Measurements from ENCODE around the gene ZNF101.
"Not testable (repeated sequence)": the region's sequence is repeated elsewhere in the genome, so short reads cannot be mapped to it uniquely, and the experiment has no call there.

ZNF101 gene

DNA sequence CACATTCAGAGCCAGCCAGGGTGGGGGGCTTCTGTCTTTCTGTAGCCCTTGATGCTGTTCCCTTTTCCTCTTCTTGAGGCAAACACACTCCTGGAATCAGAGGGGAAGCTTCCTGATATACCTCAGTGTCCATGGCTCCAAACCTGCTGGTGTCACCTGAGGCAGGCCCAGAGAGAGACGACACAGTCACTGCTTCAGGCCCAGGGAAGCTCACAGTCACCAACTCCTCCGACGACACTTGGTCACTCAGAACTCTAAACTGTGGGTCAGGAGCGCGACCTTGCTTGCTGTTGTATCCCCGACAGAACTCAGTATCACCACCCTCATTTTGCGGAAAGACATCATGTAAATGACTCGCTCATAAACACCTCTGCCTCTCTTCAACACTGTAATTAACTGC, 6.3 kb upstream of the ZNF101 start:
- no peak for DNase-seq

DNA sequence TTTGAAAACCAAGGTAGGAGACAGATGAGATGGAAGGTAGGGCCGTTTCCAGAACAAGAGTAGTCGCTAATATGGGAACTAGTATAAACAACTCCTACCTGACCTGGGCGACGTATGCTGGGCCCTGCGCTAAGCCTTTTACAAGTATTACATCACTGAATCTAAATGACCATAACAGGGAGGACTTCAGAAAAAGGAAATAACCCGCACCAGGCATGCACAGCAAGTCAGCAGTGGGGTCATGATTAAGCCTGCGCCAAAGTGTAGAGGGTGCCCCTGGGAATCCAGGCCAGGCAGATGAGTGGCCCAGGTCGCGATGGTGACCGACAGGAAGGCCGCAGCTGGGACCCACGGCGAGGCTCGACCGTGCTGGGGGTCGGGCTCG, 5.8 kb upstream of the ZNF101 start:
- DNase-seq, result no peak

DNA sequence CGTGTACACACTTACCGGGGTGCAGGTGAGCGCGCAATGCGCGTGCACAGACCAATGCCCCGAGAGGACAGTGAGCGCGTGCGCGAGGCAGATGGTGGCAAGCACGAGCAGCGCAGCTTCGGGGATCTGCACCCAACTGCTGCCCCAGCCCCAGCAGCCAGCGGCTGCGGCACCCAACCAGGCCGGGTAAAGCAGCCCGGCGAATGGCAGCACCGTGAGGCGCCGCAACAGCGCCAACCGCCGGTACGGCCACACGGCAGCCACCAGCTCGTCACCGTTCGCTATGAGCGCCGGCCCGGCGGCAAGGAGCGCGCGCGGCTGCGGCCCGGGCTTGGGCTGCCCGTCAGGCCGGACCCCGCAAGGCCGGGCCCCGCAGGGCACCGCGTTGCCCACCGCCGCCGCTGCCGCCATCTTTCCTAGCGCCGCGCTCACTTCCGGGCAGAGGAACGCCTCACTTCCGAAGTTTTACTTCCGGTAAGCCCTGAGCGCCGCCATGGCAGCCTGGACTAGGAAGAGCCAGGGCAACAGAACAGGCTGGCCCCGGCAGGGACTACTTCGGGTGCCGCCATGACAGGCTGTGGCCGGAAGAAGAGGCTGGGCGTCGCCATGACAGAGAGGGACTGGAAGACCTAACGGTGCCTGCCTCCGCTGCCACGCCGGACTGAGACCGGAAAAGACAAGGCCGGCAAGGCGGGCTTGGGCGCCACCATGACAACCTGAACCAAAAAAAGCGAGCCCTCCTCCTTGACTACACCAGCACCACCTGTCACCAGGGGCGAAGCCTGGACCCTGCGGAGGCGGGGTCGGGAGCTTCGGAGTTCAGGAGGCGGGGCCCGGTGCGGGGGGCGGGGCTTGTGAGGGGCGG, 5.2 kb upstream of the ZNF101 start, which contains the start of gene ATP13A1:
ATP13A1 (minus strand) TSS at position 421 of the 865 bp plus-strand sequence; CDS start at position 411, 10 bp downstream.
- peak; percentile 96 for DNase-seq

DNA sequence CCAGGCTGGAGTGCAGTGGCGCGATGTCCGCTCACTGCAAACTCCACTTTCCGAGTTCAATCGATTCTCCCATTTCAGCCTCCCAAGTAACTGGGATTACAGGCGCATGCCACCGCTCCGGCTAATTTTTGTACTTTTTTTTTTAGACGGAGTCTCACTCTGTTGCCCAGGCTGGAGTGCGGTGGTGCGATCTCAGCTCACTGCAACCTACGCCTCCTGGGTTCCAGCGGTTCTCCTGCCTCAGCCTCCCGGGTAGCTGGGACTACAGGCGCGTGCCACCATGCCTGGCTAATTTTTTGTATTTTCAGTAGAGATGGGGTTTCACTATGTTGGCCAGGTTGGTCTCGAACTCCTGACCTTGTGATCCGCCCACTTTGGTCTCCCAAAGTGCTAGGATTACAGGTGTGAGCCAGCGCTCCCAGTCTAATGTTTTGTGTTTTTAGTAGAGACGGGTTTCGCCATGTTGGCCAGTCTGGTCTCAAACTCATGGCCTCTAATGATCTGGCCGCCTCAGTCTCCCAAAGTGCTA, 3.2 kb upstream of the ZNF101 start:
- not testable (repeated sequence) for DNase-seq

DNA sequence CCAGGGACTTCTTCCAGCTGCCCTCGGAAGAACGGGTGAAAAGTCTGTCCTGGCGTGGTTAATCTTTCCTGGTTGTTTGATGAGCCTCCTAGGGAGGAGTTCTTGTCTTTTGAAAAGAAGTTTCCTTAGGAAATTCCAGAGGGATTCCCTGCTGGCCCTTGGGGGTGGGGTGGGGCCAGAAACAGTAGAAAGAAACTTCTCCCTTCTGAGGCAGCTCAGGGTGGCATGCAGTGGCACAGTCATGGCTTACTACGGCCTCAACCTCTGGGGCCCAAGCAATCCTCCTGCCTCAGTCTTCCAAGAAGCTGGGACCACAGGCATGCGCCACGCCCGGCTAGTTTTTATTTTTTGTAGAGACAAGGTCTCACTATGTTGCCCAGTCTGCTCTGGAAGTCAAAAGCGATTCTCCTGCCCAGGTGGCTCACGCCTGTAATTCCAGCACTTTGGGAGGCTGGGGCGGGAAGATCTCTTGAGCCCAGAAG, 1.5 kb downstream of the ZNF101 start:
- no peak for DNase-seq

DNA sequence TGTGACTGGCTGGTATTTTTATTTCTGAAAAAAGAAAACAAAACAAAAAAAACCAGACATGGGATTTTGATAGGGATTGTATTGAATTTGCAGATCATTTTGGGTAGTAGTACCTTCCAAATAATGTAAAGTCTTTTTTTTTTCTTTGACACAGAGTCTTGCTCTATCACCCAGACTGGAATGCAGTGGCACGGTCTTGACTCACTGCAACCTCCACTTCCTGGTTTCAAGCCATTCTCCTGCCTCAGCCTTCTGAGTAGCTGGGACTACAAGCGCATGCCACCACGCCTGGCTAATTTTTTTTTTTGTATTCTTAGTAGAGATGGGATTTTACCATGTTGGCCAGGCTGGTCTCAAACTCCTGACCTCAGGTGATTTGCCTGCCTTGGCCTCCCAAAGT, 4.2 kb downstream of the ZNF101 start:
- no peak for DNase-seq

DNA sequence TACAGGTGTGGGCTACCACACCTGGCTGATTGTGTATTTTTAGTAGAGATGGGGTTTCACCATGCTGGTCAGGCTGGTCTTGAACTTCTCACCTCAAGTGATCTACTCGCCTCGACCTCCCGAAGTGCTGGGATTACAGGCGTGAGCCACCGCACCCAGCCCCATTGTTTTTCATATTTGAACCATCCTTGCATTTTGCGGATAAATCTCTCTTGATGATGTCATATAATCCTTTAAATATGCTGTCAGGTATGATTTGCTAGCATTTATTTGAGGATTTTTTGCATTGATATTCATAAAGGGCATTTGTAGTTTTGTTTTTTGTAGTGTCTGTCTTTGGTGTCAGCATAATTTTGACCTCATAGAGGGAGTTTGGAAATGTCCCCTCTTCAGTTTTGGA, 5.7 kb downstream of the ZNF101 start:
- no peak for DNase-seq

DNA sequence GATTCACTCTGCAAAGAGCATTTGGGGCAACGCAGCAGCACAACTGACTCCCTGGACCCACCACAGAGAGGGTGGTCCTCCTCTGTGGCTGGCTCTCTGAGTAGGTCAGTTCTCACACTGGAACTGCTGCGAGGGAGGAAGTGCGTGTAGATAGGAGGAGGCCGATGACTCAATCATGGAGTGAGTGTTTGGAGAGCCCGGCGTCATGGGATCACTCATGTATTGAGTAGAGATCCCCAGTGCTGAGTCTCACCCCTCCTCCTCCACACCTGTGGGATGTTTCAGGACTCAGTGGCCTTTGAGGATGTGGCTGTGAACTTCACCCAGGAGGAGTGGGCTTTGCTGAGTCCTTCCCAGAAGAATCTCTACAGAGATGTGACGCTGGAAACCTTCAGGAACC, 8.9 kb downstream of the ZNF101 start:
- no peak for DNase-seq

DNA sequence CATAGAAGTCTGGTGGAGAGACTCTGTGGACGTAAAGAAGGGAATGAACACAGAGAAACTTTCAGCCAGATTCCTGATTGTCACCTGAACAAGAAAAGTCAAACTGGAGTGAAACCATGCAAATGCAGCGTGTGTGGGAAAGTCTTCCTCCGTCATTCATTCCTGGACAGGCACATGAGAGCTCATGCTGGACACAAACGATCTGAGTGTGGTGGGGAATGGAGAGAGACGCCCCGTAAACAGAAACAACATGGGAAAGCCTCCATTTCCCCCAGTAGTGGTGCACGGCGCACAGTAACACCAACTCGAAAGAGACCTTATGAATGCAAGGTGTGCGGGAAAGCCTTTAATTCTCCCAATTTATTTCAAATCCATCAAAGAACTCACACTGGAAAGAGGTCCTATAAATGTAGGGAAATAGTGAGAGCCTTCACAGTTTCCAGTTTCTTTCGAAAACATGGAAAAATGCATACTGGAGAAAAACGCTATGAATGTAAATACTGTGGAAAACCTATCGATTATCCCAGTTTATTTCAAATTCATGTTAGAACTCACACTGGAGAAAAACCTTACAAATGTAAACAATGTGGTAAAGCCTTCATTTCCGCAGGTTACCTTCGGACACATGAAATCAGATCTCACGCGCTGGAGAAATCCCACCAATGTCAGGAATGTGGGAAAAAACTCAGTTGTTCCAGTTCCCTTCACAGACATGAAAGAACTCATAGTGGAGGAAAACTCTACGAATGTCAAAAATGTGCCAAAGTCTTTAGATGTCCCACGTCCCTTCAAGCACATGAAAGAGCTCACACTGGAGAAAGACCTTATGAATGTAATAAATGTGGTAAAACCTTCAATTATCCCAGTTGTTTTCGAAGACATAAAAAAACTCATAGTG, 10.8 kb downstream of the ZNF101 start:
- no peak for DNase-seq

DNA sequence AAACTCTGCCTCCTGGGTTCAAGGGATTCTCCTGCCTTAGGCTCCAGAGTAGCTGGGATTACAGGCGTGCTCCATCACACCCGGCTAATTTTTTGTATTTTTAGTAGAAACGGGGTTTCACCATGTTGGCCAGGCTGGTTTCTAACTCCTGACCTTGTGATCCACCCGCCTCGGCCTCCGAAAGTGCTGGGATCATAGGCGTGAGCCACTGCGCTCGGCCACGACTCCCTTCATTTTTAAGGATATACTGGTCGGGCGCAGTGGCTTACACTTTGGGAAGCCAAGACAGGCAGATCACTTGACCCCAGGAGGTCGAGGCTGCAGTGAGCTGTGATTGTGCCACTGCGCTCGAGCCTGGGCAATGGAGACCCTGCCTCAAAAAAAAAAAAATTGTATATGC, 17.5 kb downstream of the ZNF101 start:
- DNase-seq, result not testable (repeated sequence)

DNA sequence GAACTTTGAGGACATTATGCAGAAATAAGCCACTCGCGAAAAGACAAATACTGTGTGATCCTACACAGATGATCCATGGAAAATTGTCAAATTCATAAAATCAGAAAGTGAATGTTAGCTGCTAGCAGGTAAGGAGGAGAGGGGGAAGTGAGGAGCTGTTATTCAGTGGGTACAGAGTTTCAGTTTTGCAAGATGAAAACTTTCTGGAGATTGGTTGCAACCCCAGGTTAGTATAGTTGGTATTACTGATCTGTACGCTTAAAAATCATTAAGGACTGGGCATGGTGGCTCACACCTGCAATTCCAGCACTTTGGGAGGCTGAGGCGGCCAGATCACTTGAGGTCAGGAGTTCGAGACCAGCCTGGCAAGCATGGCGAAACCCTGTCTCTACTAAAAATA, 17.9 kb downstream of the ZNF101 start:
- no peak for DNase-seq

DNA sequence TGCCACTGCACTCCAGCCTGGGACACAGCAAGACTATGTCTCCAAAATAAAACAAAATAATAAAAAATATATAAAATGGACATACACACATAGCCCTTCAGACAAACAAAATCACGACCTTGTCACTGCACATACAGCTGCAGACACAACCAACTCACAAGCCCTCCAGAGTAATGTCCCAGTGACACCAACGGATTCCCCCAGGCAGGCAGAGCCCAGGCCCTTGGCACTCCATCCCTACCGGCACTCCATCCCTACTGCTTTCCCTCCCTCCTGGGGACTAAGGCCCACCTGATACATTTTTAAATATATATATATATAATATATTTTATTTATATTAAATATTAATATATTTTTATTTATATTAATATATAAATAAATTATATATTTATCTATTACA, 18.5 kb downstream of the ZNF101 start:
- no peak for DNase-seq

DNA sequence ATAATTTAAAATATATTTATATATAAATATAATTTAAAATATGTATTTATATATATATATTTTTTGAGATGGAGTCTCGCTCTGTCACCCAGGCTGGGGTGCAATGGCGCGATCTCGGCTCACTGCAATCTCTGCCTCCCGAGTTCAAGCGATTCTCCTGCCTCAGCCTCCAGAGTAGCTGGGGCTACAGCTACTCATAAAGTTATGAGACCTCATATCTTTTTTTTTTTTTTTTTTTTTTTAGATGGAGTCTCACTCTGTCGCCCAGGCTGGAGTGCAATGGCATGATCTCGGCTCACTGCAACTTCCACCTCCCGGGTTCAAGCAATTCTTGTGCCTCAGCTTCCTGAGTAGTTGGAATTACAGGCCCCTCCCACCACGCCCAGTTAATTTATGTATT, 20.4 kb downstream of the ZNF101 start:
- not testable (repeated sequence) for DNase-seq

DNA sequence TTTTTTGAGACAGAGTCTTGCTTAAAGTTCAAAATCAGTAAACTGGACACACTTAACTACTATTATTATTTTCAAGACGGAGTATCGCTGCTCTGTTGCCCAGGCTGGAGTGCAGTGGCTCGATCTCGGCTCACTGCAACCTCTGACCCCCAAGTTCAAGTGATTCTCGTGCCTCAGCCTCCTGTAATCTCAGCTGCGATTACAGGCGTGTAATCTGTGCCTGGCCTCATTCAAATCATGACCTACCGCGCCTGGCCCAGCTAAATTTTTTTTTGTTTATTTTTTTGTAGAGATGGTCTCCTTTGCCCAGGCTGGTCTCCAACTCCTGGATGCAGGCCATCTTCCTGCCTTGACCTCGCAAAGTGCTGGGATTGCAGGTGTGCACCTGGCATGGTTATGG, 23.0 kb downstream of the ZNF101 start:
- no peak for DNase-seq

DNA sequence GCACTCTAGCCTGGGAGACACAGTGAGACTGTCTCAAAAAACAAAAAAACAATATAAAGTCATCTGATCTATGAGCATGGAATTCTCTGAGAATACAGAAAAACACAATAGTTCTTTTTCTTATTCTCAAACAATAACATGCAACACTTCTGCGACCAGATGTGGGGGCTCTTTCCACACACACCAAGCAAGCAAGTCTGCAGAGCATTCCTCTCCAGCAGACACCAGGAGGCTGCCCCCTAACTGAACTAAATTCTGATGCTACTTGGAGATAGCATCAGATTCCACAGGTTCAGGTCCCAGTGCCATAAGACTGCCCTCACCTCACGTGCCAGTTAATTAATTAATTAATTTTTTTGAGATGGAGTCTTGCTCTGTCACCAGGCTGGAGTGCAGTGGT, 27.7 kb downstream of the ZNF101 start:
- no peak for DNase-seq

DNA sequence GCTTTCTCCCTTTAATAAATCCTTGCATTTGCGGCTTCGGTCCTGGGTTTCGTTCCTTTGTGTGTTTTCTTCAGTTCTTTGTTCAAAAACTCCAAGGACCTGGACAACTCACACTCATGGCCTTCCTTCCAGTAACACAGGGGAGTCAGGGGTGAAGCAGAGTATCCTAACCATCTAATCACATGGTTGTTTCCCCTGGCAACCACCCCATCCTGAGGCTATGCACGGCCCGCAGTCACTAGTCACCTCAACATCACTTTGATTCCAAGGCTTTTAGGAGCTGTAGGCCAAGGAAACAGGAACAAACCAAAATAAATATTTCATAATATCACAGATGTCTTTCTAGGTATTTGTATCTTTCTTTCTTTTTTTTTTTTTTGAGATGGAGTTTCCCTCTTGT, 28.9 kb downstream of the ZNF101 start:
- DNase-seq, result no peak

DNA sequence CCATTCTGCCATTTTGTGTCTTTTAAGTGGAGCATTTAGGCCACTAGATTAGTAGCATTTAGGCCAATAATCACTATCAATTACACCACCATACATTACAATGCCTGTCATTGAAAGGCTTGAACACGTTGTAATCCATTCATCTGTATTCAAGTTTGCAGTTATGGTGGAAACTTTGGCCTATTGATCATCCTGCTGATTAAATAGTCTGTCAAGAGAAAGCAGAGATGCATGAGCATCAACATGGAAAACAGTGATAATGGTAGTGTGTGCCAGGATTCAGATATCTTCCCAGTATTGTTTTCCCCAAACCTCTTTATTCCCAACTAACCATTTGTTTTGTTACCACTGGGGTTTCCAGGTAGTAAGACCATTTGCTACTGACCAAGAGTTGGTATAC, 31.9 kb downstream of the ZNF101 start:
- DNase-seq, result not testable (repeated sequence)

DNA sequence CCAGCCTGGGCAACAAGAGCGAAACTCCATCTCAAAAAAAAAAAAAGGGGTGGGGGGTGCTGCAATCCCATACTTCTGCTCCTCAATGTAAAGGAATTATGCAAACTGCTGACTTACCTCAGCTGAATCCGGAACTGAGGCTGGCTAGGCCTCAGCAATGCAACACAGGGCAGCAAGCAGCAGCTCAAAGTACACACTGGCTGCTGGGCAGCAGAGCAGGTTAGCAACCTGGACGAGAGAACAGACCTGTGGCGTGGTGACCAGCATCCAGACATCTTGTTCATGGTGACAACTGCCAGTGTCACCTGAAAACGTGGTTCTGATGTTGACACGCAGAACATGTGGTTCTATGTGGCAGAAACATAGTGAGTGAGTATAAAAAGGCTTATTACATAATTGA, 36.2 kb downstream of the ZNF101 start:
- no peak for DNase-seq

DNA sequence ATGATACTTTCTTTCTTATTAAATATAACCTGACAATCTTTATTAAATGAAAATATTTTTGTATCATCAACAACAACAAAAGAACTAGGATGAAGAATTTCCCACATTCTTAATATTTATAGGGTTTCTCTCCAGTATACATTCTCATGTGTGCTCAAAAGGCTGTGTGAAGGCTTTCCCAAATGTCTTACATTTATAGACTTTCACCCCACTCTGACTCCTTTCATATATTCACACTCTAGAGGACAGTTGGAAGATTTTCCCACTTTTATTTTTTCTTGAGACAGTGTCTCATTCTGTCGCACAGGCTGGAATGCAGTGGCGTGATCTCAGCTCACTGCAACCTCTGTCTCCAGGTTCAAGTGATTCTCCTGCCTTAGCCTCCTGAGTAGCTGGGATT, 41.9 kb downstream of the ZNF101 start:
- DNase-seq, result no peak

DNA sequence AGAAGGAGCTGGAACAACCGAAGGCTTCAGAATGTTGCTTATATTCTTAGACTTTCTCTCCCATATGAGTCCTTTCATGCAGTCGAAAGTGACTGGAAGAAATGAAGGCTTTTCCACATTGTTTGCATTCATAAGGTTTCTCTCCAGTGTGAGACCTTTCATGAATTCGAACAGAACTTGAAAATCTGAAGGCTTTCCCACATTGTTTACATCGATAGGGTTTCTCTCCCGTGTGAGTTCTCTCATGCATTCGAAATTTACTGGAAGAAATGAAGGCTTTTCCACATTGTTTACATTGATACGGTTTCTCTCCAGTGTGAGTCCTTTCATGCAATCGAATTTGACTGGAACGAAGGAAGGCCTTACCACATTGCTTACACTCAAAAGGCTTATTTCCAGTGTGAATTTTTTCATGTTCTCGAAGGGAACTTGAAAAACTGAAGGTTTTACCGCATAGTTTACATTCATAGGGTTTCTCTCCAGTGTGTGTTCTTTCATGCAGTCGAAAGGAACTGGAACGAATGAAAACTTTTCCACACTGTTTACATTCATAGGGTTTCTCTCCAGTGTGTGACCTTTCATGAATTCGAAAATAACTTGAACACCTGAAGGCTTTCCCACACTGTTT, 42.8 kb downstream of the ZNF101 start:
- no peak for DNase-seq

DNA sequence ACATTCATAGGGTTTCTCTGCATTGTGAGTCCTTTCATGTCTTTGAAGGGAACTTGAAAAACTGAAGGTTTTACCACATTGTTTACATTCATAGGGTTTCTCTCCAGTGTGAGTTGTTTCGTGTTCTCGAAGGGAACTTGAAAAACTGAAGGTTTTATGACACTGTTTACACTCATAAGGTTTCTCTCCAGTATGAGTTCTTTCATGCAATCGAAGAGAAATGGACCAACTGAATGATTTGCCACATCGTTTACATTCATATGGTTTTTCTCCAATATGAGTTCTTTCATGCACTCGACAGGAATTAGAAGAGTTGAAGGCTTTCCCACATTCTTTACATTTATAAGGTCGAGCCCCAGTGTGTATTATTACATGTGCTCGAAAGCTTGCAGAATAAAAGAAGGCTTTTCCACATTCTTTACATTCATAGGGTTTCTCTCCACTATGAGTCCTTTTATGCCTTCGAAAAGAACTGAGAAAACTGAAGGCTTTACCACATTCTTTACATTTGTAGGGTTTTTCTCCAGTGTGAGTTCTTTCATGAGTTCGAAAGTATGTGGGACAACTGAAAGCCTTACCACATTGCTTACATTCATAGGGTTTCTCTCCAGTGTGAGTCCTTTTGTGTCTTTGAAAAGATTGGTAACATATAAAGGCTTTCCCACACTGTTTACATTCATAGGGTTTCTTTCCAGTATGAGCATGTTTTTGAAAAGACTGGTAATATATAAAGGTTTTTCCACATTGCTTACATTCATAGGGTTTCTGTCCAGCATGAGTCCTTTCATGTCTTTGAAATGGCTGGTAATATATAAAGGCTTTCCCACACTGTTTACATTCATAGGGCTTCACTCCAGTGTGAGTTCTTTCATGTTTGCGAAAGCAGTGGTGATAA, 43.5 kb downstream of the ZNF101 start:
- no peak for DNase-seq

DNA sequence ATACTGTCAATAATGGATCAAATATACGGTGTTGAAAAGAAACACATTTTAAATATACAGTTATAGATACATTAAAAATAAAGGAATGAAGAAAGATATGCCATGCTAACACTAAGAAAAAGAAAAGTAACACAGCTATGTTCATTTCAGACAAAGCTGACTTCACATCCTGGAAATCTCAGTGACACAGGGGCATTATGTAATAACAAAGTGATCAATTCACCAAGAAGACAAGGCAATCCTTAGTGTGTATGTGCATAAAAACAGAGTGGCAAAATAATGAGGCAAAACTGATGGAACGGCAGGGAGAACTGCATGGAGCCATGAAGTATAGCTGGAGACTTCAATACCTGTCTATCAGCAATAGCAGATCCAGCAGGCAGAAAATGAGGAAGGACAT, 51.2 kb downstream of the ZNF101 start:
- no peak for DNase-seq
